ENCODE results near the gene KAT7.

The KAT7 gene

DNA sequence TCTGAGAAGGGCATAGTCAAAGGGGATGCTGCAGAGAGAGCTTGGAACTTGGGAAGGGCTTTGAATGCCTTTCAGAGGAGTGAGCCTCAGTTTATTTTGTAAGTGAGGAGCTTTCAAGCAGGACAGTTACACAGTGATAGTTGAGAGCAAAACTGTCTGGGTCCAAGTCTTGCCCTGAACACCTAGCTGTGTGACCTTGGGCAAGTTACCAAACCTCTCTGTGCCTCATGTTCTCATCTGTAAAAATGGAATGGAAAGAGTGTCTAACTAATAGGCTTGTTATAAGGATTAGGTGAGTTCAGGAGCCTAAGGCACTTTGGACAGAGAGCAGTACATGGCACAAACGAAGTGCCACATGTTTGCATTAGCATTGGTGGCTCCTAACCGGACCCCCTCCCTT is 86.4 kb downstream of the KAT7 start:
- DNase-seq = no peak

DNA sequence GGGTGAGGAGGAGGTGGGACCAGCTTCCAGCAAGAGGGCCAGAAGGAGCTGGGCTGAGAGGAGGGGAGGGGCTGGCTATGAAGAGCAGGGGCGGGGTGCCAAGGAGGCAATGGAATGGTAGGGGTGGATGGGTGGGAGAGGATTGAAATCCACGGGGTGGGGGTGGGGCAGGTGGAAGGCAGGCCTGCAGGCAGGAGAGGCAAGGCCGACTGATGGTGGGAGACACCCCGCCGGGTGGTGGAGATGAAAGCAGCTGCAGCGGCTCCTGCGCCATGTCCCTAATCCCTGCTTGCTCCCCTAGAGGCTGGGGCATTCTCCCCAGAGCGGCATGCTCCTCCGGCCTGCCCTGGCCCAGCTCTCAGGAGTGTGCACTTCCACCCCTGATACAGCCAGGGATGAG is 87.2 kb downstream of the KAT7 start:
- DNase-seq = no peak

DNA sequence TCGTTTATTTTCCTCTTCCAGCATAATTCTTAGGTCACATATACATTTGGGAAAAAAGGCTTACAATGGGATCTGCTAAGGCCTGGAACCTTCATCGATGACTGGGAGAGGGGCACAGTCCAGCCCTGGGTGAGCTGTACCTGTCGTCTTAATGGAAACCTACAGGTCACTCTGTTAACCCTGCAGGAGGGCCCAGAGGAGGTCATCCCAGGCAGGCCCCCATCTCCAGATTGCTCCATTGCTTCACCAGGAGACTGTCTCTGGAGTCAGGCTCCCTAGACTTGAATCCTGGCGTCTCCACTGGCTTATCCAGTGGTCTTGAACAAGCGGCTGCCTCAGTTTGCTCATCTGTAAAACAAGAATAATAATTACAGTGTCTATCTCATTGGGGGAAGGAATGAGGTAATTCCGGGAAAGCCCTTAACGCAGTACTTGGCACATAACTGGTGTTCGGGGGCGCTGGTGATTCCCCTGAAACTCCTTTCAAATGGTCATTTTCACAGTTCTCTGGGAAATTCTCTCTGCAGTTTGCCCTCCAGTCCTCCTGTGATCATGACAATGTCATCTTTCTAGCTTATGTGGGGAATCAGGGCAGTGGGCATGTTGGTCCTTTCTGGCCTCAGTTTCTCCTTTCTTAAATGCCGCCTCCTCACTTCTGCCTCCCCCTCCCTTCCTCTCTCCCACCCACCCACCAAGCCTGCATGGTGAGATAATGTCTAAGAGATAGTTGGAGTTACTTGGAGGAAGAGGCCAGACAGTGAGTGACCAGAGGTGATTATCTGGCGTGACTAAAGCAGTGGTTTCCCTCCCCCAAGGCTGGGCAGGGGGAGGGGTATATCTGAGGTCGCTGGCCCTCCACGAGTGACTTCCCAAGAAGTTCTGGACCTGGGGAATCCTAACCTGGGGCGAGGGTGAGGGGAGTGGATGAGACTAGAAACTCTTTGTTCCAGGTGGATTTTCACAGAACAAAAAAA is 90.7 kb downstream of the KAT7 start:
- DNase-seq = no peak

DNA sequence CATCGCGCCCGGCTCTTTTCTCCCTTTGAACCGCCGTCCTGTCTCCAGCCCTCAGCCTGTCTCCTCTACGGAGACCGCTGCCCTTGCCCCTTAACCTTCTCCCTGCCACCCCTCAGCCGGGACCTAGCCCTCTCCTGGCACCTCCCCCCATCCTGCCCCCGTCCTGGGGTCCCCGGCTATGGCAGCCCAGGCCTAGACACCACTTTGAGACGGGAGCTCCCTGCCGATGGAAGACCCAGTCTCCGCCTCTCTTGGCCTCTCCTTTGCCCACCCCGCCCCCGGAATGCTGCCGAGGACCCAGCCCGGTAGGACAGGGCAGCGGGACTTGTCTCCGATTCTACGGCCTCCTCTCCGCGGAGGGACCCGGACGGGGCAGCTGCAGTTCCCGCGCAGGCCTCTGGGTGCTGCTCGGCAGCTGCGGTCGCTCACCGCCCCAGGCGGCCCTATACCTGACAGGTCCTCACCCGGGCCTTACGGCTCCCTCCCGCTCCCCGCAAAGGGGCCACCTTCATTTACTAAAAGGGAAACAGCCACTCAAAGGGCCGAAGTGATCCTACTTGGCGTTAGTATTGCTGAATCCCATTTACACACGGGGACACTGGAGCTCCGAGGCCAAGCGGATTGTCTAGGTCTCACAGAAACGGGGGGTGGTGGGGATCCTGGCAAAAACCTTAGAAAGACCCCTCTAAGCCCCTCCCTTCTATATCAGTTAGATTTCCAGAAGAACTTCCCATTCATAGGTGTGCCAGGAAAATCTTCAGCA is 92.0 kb downstream of the KAT7 start:
- peak; percentile 66 for DNase-seq

DNA sequence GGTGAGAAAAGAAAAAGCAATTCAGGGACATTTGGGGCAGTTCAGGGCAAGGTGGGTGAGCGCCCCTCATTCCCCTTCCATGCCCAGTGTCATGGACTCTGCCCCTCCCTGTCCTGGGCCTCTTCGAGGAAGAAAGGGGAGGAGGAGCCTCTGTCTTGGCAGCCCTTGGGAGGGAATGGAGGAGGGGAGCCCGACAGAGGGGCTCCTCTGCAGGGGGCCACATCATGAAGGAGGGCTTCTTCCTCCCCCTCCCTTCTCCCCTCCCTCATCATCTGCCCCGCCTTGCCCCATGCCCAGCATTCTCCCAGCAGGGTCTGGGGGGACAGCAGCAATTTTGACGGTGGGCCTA is 92.5 kb downstream of the KAT7 start:
- DNase-seq = no peak

DNA sequence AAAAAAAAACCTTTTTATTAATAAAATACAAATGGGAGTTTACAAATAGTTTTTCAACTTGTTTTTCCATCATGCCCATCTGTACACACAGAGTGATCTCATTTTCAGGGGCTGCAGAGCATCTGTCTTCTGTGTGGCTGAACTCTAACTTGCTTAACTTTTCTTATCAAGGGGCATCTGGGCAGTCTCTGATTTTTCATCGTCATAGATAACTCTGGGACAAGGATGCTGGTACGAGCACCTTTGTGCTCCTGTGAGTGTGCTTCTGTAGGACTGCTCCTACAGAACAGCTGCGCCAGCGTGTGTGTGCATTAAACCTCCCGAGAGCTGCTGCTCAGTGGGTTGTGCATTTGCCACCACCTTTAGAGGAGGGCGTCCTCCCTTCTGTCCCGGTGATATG is 94.0 kb downstream of the KAT7 start:
- no peak for DNase-seq

All from COR-L47 (cell line).